WTC11 (cell line): ENCODE results near the gene ZNF185. TPM values are rescaled to one million over a fixed set of nuclear protein-coding genes. Genes with fewer than 3 reads are reported as not detected.

ENCODE experiments used
- ATAC-seq: fragments of 200-7000 bp; cut with Tn5 transposase; 2 replicates; pipeline ENCODE4 v1.10.0; 2021; ENCODE audit warnings: mild to moderate bottlenecking, moderate library complexity
- CTCF ChIA-PET: fragments of 300-600 bp; sonication (Branson Sonifier 250); formaldehyde crosslinking; loops from one replicate; lab custom pipeline; 2021; ENCODE audit warnings: antibody characterized with exemption; lab: Charles Lee
- POLR2A ChIA-PET: fragments of 350-600 bp; sonication (Branson Sonifier 250); formaldehyde crosslinking; loops from one replicate; lab custom pipeline; 2021; ENCODE audit warnings: antibody characterized with exemption; lab: Charles Lee
- DNase-seq: peaks from one replicate; pipeline ENCODE4 v3.0.0; 2021; ENCODE audit warnings: low spot score
- H3K27ac Mint-ChIP-seq: 2 replicates; pipeline ENCODE4 v1.8.0; 2021; ENCODE audit warnings: mixed read lengths
- H3K27me3 Mint-ChIP-seq: 2 replicates; pipeline ENCODE4 v1.8.0; 2021; ENCODE audit warnings: low read depth, mild to moderate bottlenecking, moderate library complexity, mixed read lengths
- H3K36me3 Mint-ChIP-seq: 2 replicates; pipeline ENCODE4 v1.8.0; 2021; ENCODE audit warnings: mixed read lengths
- H3K4me1 Mint-ChIP-seq: 2 replicates; pipeline ENCODE4 v1.8.0; 2022; ENCODE audit warnings: mixed read lengths
- H3K4me3 Mint-ChIP-seq: 2 replicates; pipeline ENCODE4 v1.8.0; 2021; ENCODE audit warnings: mild to moderate bottlenecking, moderate library complexity, mixed read lengths
- H3K9me3 Mint-ChIP-seq: 2 replicates; pipeline ENCODE4 v1.8.0; 2021; ENCODE audit warnings: mixed read lengths
- CBFB ChIP-seq: sonication (generic); formaldehyde crosslinking; IDR thresholded peaks from 2 replicates; pipeline ENCODE4 v1.8.1; 2022; ENCODE audit warnings: mild to moderate bottlenecking, low read depth, missing genetic modification reagents
- CREB1 ChIP-seq: sonication (generic); formaldehyde crosslinking; IDR thresholded peaks from 2 replicates; pipeline ENCODE4 v1.8.0; 2023; ENCODE audit warnings: mild to moderate bottlenecking, missing genetic modification reagents
- FOXK1 ChIP-seq: sonication (generic); formaldehyde crosslinking; IDR thresholded peaks from 2 replicates; pipeline ENCODE4 v1.8.0; 2022; ENCODE audit warnings: mild to moderate bottlenecking, moderate library complexity, missing genetic modification reagents
- FOXP1 ChIP-seq: sonication (generic); formaldehyde crosslinking; IDR thresholded peaks from 2 replicates; pipeline ENCODE4 v1.8.0; 2022; ENCODE audit warnings: missing genetic modification reagents, mild to moderate bottlenecking, moderate library complexity, borderline replicate concordance
- GTF2I ChIP-seq: fragments of 250-450 bp; sonication (Bioruptor Pico); conservative IDR thresholded peaks from 2 replicates; pipeline ENCODE4 v1.4.0; 2021; ENCODE audit warnings: mild to moderate bottlenecking
- HMGA2 ChIP-seq: fragments of 250-450 bp; sonication (Bioruptor Pico); IDR thresholded peaks from 2 replicates; pipeline ENCODE4 v1.4.0; 2021; ENCODE audit warnings: mild to moderate bottlenecking, moderate library complexity
- KAT7 ChIP-seq: sonication (generic); formaldehyde crosslinking; IDR thresholded peaks from 2 replicates; pipeline ENCODE4 v1.8.1; 2023; ENCODE audit warnings: missing genetic modification reagents, mild to moderate bottlenecking, borderline replicate concordance
- NR3C1 ChIP-seq: sonication (generic); formaldehyde crosslinking; conservative IDR thresholded peaks from 2 replicates; pipeline ENCODE4 v1.8.1; 2023; ENCODE audit warnings: low read depth, mild to moderate bottlenecking, missing genetic modification reagents
- SMAD3 ChIP-seq: sonication (generic); formaldehyde crosslinking; IDR thresholded peaks from 2 replicates; pipeline ENCODE4 v1.8.0; 2022; ENCODE audit warnings: missing genetic modification reagents, mild to moderate bottlenecking, borderline replicate concordance
- SMAD4 ChIP-seq: sonication (generic); formaldehyde crosslinking; IDR thresholded peaks from 2 replicates; pipeline ENCODE4 v1.8.0; 2022; ENCODE audit warnings: mild to moderate bottlenecking, missing genetic modification reagents
- TEAD4 ChIP-seq: sonication (generic); formaldehyde crosslinking; IDR thresholded peaks from 2 replicates; pipeline ENCODE4 v1.8.0; 2022; ENCODE audit warnings: mild to moderate bottlenecking, missing genetic modification reagents
- ZNF416 ChIP-seq: fragments of 250-450 bp; sonication (Bioruptor Pico); IDR thresholded peaks from 2 replicates; pipeline ENCODE4 v1.9.0; 2021; ENCODE audit warnings: mild to moderate bottlenecking, inconsistent platforms
- total RNA-seq: library from RNA; stranded (reverse); gene quantifications from 3 replicates; pipeline ENCODE4 v1.2.3, GENCODE V29; 2021
- TF ChIP-seq, protein P1 (sequence below): sonication (generic); formaldehyde crosslinking; IDR thresholded peaks from 2 replicates; pipeline ENCODE4 v1.8.0; 2022; ENCODE audit warnings: mild to moderate bottlenecking, missing genetic modification reagents
- TF ChIP-seq, protein P2 (sequence below): sonication (generic); formaldehyde crosslinking; IDR thresholded peaks from 2 replicates; pipeline ENCODE4 v1.8.1; 2023; ENCODE audit warnings: mild to moderate bottlenecking, missing genetic modification reagents, moderate library complexity
- TF ChIP-seq, protein P3 (sequence below): fragments of 250-450 bp; sonication (Bioruptor Pico); IDR thresholded peaks from 2 replicates; pipeline ENCODE4 v1.9.0; 2021; ENCODE audit warnings: mild to moderate bottlenecking, borderline replicate concordance
- TF ChIP-seq, protein P4 (sequence below): fragments of 250-450 bp; sonication (Bioruptor Pico); IDR thresholded peaks from 2 replicates; pipeline ENCODE4 v1.9.0; 2021; ENCODE audit warnings: mild to moderate bottlenecking
- TF ChIP-seq, protein P5 (sequence below): sonication (generic); formaldehyde crosslinking; IDR thresholded peaks from 2 replicates; pipeline ENCODE4 v1.8.0; 2023; ENCODE audit warnings: missing genetic modification reagents, mild to moderate bottlenecking, borderline replicate concordance

Gene ZNF185
- total RNA-seq, 1 experiment from 2014 or later = 8.2 TPM

DNA sequence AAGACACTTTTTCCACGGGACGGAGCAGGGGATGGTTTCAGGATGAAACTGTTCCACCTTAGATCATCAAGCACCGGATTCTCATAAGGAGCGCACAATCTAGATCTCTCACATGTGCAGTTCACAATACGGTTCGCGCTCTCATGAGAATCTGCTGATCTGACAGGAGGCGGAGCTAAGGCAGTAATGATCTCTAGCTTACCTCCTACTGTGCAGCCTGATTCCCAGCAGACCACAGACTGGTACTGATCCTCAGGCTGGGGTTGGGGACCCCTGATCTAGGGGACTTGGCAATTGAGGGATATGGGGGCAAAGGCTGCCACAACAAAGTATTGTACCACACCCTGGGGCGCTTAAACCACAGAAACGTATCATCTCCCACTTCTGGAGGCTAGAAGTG is 25.7 kb downstream of the ZNF185 start:
- H3K27ac Mint-ChIP-seq = no peak overlapping the region
- no peak for DNase-seq
- H3K27me3 Mint-ChIP-seq = no peaks in the 10 kb centered on the region
- POLR2A ChIA-PET = interaction anchor here (0.6 kb wide), 1 partner anchor 69 kb away, joined by 4 read pairs; no protein-coding TSS in a partner anchor
- no peaks in the 10 kb centered on the region for H3K36me3 Mint-ChIP-seq
- CTCF ChIA-PET = interaction anchor here (1.2 to 1.7 kb wide), 3 partner anchors 9 to 20 kb away, joined by 3 to 8 read pairs (median 4); no protein-coding TSS in a partner anchor
- TF ChIP-seq NR3C1 (CRISPR knock-in tag) = no peak
- TF ChIP-seq FOXK1 (CRISPR knock-in tag) = no peak
- TF ChIP-seq, protein P1, sequence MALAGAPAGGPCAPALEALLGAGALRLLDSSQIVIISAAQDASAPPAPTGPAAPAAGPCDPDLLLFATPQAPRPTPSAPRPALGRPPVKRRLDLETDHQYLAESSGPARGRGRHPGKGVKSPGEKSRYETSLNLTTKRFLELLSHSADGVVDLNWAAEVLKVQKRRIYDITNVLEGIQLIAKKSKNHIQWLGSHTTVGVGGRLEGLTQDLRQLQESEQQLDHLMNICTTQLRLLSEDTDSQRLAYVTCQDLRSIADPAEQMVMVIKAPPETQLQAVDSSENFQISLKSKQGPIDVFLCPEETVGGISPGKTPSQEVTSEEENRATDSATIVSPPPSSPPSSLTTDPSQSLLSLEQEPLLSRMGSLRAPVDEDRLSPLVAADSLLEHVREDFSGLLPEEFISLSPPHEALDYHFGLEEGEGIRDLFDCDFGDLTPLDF (CRISPR knock-in tag) = no peak
- no peak for TF ChIP-seq FOXP1 (CRISPR knock-in tag)
- TF ChIP-seq, protein P2, sequence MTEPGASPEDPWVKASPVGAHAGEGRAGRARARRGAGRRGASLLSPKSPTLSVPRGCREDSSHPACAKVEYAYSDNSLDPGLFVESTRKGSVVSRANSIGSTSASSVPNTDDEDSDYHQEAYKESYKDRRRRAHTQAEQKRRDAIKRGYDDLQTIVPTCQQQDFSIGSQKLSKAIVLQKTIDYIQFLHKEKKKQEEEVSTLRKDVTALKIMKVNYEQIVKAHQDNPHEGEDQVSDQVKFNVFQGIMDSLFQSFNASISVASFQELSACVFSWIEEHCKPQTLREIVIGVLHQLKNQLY (CRISPR knock-in tag) = no peak
- no peak for TF ChIP-seq TEAD4 (CRISPR knock-in tag)
- TF ChIP-seq, protein P3, sequence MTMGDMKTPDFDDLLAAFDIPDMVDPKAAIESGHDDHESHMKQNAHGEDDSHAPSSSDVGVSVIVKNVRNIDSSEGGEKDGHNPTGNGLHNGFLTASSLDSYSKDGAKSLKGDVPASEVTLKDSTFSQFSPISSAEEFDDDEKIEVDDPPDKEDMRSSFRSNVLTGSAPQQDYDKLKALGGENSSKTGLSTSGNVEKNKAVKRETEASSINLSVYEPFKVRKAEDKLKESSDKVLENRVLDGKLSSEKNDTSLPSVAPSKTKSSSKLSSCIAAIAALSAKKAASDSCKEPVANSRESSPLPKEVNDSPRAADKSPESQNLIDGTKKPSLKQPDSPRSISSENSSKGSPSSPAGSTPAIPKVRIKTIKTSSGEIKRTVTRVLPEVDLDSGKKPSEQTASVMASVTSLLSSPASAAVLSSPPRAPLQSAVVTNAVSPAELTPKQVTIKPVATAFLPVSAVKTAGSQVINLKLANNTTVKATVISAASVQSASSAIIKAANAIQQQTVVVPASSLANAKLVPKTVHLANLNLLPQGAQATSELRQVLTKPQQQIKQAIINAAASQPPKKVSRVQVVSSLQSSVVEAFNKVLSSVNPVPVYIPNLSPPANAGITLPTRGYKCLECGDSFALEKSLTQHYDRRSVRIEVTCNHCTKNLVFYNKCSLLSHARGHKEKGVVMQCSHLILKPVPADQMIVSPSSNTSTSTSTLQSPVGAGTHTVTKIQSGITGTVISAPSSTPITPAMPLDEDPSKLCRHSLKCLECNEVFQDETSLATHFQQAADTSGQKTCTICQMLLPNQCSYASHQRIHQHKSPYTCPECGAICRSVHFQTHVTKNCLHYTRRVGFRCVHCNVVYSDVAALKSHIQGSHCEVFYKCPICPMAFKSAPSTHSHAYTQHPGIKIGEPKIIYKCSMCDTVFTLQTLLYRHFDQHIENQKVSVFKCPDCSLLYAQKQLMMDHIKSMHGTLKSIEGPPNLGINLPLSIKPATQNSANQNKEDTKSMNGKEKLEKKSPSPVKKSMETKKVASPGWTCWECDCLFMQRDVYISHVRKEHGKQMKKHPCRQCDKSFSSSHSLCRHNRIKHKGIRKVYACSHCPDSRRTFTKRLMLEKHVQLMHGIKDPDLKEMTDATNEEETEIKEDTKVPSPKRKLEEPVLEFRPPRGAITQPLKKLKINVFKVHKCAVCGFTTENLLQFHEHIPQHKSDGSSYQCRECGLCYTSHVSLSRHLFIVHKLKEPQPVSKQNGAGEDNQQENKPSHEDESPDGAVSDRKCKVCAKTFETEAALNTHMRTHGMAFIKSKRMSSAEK (CRISPR knock-in tag) = no peak
- TF ChIP-seq ZNF416 (CRISPR knock-in tag) = no peak
- TF ChIP-seq, protein P4, sequence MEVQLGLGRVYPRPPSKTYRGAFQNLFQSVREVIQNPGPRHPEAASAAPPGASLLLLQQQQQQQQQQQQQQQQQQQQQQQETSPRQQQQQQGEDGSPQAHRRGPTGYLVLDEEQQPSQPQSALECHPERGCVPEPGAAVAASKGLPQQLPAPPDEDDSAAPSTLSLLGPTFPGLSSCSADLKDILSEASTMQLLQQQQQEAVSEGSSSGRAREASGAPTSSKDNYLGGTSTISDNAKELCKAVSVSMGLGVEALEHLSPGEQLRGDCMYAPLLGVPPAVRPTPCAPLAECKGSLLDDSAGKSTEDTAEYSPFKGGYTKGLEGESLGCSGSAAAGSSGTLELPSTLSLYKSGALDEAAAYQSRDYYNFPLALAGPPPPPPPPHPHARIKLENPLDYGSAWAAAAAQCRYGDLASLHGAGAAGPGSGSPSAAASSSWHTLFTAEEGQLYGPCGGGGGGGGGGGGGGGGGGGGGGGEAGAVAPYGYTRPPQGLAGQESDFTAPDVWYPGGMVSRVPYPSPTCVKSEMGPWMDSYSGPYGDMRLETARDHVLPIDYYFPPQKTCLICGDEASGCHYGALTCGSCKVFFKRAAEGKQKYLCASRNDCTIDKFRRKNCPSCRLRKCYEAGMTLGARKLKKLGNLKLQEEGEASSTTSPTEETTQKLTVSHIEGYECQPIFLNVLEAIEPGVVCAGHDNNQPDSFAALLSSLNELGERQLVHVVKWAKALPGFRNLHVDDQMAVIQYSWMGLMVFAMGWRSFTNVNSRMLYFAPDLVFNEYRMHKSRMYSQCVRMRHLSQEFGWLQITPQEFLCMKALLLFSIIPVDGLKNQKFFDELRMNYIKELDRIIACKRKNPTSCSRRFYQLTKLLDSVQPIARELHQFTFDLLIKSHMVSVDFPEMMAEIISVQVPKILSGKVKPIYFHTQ = no peak
- TF ChIP-seq GTF2I (CRISPR knock-in tag) = no peak
- H3K4me3 Mint-ChIP-seq = no peak overlapping the region
- H3K9me3 Mint-ChIP-seq = no peaks in the 10 kb centered on the region
- ATAC-seq = no peak
- H3K4me1 Mint-ChIP-seq = peaks cover 4% of the 10 kb centered on the region

DNA sequence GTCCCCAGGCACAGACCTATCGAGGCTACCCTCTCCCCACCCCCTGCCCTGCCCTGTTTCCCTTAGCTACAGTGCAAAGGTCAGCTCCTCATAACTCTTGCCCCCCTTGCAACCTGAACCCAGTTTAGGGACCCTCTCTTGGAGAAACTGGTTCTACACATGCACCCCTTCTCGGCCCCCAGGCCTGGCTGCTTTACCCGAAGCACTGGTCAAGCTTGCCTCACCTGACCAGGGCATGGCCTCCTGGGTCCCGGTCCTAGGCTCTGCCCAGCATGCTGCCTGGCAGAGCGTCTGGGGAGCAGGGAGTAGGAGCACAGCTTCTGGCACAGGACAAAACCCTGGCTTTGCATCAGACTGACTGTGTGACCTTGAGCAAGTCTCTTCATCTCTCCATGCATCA is 28.0 kb downstream of the ZNF185 start:
- CTCF ChIA-PET = interaction anchor here (0.7 to 4.1 kb wide), 12 partner anchors 11 to 104 kb away, joined by 3 to 42 read pairs (median 4); partner anchors contain the start of genes CETN2 and NSDHL

More for the DNA sequence above, 28.0 kb downstream of the ZNF185 start:
- Mint-ChIP-seq H3K27ac (no peak overlapping the region), H3K4me1 (peaks cover 6% of the 10 kb centered on the region), H3K36me3 (no peaks in the 10 kb centered on the region), H3K27me3 (no peaks in the 10 kb centered on the region), H3K9me3 (no peaks in the 10 kb centered on the region), H3K4me3 (no peak overlapping the region)
- TF ChIP-seq, protein P1 (CRISPR knock-in tag) = no peak
- TF ChIP-seq KAT7 (CRISPR knock-in tag) = no peak
- no peak for TF ChIP-seq SMAD4 (CRISPR knock-in tag)
- no peak for TF ChIP-seq CREB1 (CRISPR knock-in tag)
- TF ChIP-seq, protein P5, sequence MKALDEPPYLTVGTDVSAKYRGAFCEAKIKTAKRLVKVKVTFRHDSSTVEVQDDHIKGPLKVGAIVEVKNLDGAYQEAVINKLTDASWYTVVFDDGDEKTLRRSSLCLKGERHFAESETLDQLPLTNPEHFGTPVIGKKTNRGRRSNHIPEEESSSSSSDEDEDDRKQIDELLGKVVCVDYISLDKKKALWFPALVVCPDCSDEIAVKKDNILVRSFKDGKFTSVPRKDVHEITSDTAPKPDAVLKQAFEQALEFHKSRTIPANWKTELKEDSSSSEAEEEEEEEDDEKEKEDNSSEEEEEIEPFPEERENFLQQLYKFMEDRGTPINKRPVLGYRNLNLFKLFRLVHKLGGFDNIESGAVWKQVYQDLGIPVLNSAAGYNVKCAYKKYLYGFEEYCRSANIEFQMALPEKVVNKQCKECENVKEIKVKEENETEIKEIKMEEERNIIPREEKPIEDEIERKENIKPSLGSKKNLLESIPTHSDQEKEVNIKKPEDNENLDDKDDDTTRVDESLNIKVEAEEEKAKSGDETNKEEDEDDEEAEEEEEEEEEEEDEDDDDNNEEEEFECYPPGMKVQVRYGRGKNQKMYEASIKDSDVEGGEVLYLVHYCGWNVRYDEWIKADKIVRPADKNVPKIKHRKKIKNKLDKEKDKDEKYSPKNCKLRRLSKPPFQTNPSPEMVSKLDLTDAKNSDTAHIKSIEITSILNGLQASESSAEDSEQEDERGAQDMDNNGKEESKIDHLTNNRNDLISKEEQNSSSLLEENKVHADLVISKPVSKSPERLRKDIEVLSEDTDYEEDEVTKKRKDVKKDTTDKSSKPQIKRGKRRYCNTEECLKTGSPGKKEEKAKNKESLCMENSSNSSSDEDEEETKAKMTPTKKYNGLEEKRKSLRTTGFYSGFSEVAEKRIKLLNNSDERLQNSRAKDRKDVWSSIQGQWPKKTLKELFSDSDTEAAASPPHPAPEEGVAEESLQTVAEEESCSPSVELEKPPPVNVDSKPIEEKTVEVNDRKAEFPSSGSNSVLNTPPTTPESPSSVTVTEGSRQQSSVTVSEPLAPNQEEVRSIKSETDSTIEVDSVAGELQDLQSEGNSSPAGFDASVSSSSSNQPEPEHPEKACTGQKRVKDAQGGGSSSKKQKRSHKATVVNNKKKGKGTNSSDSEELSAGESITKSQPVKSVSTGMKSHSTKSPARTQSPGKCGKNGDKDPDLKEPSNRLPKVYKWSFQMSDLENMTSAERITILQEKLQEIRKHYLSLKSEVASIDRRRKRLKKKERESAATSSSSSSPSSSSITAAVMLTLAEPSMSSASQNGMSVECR = no peak
- no peak for TF ChIP-seq HMGA2 (CRISPR knock-in tag)
- no peak for TF ChIP-seq FOXK1 (CRISPR knock-in tag)
- no peak for TF ChIP-seq CBFB (CRISPR knock-in tag)
- TF ChIP-seq SMAD3 = no peak
- ATAC-seq (no peak), DNase-seq (no peak)
- POLR2A ChIA-PET = interaction anchor here (1.1 kb wide), 1 partner anchor 10 kb away, joined by 4 read pairs; no protein-coding TSS in a partner anchor
